Measurements from ENCODE around the gene FNDC10.

- TF ChIP-seq CTCF (IDR thresholded peaks at IDR 0.05; ENCODE audit: extremely low read depth in 1 of 2, insufficient read depth in 1 of 2, low read depth in 1 of 2, low read length in 2 of 2) (no peak), FOS (IDR thresholded peaks at IDR 0.05; ENCODE audit: borderline replicate concordance, insufficient read depth, low read length) (no peak), EZH2 (IDR thresholded peaks at IDR 0.05; ENCODE audit: borderline replicate concordance, low read depth, low read length, severe bottlenecking) (no peak), POLR2AphosphoS5 (IDR thresholded peaks at IDR 0.05; ENCODE audit: insufficient read depth, low read depth, low read length) (no peak)
These were observed 1.8 kb upstream of the FNDC10 start for GRCh38 chr1:1601564-1602303.

Measured in endothelial cell of umbilical vein (primary cell).